ENCODE data around the gene TRPV4.

TRPV4 gene

DNA sequence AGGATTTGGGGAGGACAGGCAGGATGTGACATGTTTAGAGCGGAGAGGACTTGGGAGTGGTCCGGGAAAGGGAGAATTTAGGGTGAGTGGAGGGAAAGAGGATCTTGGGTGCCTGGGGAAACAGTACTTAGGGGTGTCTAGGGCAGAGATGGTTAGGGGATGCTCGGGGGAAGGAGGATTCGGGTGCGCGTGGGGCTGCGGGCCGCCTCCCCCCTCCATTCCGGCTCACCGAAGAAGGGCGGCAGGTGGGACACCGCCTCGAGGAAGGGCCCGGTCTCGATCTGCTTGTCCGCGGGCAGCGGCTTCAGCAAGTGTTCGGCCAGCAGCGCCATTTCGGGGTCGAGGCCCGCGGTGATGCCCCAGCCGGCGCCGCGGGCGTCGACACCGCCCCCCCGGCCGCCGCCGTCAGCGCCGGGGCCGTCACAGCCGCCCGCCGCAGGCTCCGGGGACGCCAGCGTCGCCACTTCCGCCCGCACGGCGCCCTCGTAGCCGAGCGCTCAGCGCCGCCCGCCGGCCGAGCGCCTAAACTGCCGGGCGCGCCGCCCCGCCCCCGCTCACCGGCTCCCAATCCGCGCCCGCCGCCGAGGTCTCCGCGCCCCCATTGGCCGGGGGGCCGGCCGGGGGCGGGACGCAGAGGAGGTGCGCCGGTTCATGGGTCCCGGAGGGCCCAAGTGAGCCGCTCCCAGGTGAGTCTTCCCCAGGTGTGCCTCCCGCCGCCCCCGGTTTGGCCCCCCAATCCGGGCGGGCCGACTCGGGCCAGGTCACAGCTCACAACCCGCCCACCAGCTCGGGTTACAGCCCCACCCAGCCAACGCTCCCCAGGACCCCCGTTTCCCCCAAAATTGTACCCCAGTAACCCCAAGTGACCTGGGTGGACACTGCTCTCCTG lies 47.1 kb upstream of the TRPV4 start, which contains the start of gene GLTP:
Gene GLTP (minus strand): TSS at position 499 of the 889 bp plus-strand sequence. CDS start 167 bp downstream, at position 332.
- Histone ChIP-seq H3K9me3 (ENCODE audit: control insufficient read depth, insufficient read depth, low read depth, low read length) (no peaks in the 10 kb centered on the region), H3K36me3 (ENCODE audit: control insufficient read depth in 2 of 2, insufficient read depth in 1 of 2, low read length in 2 of 2) (no peaks in the 10 kb centered on the region), H3K27ac (ENCODE audit: extremely low read depth, low read depth, low read length) (peak within 1 kb of the TSS; percentile 51; the same call in 1 of the 2 replicates), H3K4me3 (ENCODE audit: low read depth, low read length) (peak within 1 kb of the TSS; percentile 71), H3K4me1 (ENCODE audit: control insufficient read depth, insufficient read depth, low read length) (peaks cover 8% of the 10 kb centered on the region)
- CTCF ChIA-PET = interaction anchor here (0.7 to 3.7 kb wide), 9 partner anchors 16 to 282 kb away, joined by 3 to 24 read pairs (median 3); no protein-coding TSS in a partner anchor
- POLR2A ChIA-PET = no interaction called here
- TF ChIP-seq ZNF626 (tag by site-specific recombination; IDR thresholded peaks at IDR 0.05) (no peak), ZXDB (tag by site-specific recombination; IDR thresholded peaks at IDR 0.05) (peak; percentile 65), ZNF658 (tag by site-specific recombination; IDR thresholded peaks at IDR 0.05) (no peak), ZNF214 (tag by site-specific recombination; IDR thresholded peaks at IDR 0.05; ENCODE audit: borderline replicate concordance) (no peak), ZNF701 (tag by site-specific recombination; IDR thresholded peaks at IDR 0.05) (no peak), ZNF335 (tag by site-specific recombination; conservative IDR thresholded peaks at IDR 0.05) (peak; percentile 77), ZNF221 (tag by site-specific recombination; IDR thresholded peaks at IDR 0.05; ENCODE audit: borderline replicate concordance) (no peak), ZNF184 (tag by site-specific recombination; IDR thresholded peaks at IDR 0.05) (no peak), ZNF266 (tag by site-specific recombination; IDR thresholded peaks at IDR 0.05; ENCODE audit: low read depth) (no peak), ZBTB8A (tag by site-specific recombination; IDR thresholded peaks at IDR 0.05) (peak; percentile 83), ZSCAN30 (tag by site-specific recombination; IDR thresholded peaks at IDR 0.05) (no peak), ZNF791 (tag by site-specific recombination; IDR thresholded peaks at IDR 0.05) (peak; percentile 20; the same call in 1 of the 2 replicates), ZNF211 (tag by site-specific recombination; IDR thresholded peaks at IDR 0.05; ENCODE audit: low read depth) (no peak), KLF16 (tag by site-specific recombination; IDR thresholded peaks at IDR 0.05) (peak; percentile 67), ZNF549 (tag by site-specific recombination; IDR thresholded peaks at IDR 0.05) (no peak), ZNF623 (tag by site-specific recombination; IDR thresholded peaks at IDR 0.05) (0 out of 2 replicates have a peak, but pooled peaks have one; percentile 7), ZNF510 (tag by site-specific recombination; IDR thresholded peaks at IDR 0.05; ENCODE audit: insufficient replicate concordance) (no peak), KLF7 (tag by site-specific recombination; IDR thresholded peaks at IDR 0.05; ENCODE audit: borderline replicate concordance) (no peak), ZNF654 (tag by site-specific recombination; IDR thresholded peaks at IDR 0.05; ENCODE audit: low read depth) (no peak)
- TF ChIP-seq, protein P1, sequence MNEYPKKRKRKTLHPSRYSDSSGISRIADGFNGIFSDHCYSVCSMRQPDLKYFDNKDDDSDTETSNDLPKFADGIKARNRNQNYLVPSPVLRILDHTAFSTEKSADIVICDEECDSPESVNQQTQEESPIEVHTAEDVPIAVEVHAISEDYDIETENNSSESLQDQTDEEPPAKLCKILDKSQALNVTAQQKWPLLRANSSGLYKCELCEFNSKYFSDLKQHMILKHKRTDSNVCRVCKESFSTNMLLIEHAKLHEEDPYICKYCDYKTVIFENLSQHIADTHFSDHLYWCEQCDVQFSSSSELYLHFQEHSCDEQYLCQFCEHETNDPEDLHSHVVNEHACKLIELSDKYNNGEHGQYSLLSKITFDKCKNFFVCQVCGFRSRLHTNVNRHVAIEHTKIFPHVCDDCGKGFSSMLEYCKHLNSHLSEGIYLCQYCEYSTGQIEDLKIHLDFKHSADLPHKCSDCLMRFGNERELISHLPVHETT (tag by site-specific recombination; IDR thresholded peaks at IDR 0.05) = peak; percentile 57; the same call in 1 of the 2 replicates
- TF ChIP-seq, protein P2, sequence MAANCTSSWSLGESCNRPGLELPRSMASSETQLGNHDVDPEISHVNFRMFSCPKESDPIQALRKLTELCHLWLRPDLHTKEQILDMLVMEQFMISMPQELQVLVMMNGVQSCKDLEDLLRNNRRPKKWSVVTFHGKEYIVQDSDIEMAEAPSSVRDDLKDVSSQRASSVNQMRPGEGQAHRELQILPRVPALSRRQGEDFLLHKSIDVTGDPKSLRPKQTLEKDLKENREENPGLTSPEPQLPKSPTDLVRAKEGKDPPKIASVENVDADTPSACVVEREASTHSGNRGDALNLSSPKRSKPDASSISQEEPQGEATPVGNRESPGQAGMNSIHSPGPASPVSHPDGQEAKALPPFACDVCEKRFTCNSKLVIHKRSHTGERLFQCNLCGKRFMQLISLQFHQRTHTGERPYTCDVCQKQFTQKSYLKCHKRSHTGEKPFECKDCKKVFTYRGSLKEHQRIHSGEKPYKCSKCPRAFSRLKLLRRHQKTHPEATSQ (tag by site-specific recombination; IDR thresholded peaks at IDR 0.05) = 0 out of 2 replicates have a peak, but pooled peaks have one; percentile 63
- TF ChIP-seq, protein P3, sequence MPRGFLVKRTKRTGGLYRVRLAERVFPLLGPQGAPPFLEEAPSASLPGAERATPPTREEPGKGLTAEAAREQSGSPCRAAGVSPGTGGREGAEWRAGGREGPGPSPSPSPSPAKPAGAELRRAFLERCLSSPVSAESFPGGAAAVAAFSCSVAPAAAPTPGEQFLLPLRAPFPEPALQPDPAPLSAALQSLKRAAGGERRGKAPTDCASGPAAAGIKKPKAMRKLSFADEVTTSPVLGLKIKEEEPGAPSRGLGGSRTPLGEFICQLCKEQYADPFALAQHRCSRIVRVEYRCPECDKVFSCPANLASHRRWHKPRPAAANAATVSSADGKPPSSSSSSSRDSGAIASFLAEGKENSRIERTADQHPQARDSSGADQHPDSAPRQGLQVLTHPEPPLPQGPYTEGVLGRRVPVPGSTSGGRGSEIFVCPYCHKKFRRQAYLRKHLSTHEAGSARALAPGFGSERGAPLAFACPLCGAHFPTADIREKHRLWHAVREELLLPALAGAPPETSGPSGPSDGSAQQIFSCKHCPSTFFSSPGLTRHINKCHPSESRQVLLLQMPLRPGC (tag by site-specific recombination; IDR thresholded peaks at IDR 0.05) = peak; percentile 50; the same call in 1 of the 2 replicates
- TF ChIP-seq, protein P4, sequence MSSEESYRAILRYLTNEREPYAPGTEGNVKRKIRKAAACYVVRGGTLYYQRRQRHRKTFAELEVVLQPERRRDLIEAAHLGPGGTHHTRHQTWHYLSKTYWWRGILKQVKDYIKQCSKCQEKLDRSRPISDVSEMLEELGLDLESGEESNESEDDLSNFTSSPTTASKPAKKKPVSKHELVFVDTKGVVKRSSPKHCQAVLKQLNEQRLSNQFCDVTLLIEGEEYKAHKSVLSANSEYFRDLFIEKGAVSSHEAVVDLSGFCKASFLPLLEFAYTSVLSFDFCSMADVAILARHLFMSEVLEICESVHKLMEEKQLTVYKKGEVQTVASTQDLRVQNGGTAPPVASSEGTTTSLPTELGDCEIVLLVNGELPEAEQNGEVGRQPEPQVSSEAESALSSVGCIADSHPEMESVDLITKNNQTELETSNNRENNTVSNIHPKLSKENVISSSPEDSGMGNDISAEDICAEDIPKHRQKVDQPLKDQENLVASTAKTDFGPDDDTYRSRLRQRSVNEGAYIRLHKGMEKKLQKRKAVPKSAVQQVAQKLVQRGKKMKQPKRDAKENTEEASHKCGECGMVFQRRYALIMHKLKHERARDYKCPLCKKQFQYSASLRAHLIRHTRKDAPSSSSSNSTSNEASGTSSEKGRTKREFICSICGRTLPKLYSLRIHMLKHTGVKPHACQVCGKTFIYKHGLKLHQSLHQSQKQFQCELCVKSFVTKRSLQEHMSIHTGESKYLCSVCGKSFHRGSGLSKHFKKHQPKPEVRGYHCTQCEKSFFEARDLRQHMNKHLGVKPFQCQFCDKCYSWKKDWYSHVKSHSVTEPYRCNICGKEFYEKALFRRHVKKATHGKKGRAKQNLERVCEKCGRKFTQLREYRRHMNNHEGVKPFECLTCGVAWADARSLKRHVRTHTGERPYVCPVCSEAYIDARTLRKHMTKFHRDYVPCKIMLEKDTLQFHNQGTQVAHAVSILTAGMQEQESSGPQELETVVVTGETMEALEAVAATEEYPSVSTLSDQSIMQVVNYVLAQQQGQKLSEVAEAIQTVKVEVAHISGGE (tag by site-specific recombination; conservative IDR thresholded peaks at IDR 0.05; ENCODE audit: low read depth) = peak; percentile 79
- TF ChIP-seq, protein P5, sequence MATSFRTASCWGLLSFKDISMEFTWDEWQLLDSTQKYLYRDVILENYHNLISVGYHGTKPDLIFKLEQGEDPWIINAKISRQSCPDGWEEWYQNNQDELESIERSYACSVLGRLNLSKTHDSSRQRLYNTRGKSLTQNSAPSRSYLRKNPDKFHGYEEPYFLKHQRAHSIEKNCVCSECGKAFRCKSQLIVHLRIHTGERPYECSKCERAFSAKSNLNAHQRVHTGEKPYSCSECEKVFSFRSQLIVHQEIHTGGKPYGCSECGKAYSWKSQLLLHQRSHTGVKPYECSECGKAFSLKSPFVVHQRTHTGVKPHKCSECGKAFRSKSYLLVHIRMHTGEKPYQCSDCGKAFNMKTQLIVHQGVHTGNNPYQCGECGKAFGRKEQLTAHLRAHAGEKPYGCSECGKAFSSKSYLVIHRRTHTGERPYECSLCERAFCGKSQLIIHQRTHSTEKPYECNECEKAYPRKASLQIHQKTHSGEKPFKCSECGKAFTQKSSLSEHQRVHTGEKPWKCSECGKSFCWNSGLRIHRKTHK (tag by site-specific recombination; IDR thresholded peaks at IDR 0.05) = no peak
- TF ChIP-seq, protein P6, sequence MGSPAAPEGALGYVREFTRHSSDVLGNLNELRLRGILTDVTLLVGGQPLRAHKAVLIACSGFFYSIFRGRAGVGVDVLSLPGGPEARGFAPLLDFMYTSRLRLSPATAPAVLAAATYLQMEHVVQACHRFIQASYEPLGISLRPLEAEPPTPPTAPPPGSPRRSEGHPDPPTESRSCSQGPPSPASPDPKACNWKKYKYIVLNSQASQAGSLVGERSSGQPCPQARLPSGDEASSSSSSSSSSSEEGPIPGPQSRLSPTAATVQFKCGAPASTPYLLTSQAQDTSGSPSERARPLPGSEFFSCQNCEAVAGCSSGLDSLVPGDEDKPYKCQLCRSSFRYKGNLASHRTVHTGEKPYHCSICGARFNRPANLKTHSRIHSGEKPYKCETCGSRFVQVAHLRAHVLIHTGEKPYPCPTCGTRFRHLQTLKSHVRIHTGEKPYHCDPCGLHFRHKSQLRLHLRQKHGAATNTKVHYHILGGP (tag by site-specific recombination; IDR thresholded peaks at IDR 0.05) = no peak
